HG03354 (cell line): Measurements from ENCODE around the gene ELMO1.
A peak's percentile ranks its signal among the peaks of the same experiment; 100 is the strongest.

Experiments used
- ATAC-seq: cut with Tn5 transposase; IDR thresholded peaks from one replicate; pipeline ENCODE4 v1.9.1; 2021; ENCODE audit warnings: mild to moderate bottlenecking; ENCODE audit not compliant: unreplicated experiment, poor library complexity, severe bottlenecking

ELMO1 gene

GRCh38 chr7:37414352-37414983 is 34.2 kb downstream of the ELMO1 start:
- no peak for ATAC-seq

- no peak for ATAC-seq
Observed at GRCh38 chr7:37411444-37412034, 37.1 kb downstream of the ELMO1 start.

DNA sequence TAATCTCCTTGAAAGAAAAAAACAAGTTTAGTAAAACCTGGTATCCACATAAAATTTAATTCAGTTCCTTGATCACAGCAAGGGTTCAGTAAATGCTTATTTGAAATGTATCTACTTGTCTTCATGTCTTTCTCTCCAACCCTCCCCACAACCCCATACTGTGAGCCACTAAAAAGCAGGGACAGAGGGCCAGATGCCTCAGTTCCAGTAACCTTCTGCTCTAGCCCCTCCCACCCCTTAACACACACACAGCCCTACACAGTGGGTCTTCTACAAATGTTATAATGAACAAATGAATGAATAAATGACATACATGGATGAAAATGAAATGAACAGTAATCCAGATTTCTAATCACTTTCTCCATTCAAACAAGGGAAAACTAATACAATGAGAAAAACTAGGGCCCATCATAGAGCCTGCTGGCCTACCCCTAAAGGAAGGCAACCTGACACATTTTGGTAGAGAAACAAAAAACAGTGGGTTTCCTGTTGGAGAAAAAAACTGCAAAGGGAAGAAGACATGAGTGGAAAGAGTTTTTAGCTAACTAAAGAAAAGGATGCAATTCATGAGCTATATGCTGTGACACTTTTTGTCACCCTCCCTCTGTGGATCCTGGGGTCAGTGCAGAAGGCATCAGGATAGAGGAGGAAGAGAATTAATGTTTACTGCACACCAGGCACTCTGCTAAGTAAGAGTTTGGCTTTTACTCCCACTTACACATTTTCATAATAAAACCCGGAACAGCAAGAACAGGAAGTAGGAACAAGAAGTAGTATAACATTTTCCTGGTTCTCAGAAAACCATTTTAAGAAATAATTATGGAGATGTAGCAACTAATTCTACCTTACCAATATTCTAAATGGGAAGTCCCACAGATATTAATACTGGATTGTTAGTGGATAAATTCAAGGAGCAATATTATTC is 38.1 kb downstream of the ELMO1 start:
- ATAC-seq = no peak

DNA sequence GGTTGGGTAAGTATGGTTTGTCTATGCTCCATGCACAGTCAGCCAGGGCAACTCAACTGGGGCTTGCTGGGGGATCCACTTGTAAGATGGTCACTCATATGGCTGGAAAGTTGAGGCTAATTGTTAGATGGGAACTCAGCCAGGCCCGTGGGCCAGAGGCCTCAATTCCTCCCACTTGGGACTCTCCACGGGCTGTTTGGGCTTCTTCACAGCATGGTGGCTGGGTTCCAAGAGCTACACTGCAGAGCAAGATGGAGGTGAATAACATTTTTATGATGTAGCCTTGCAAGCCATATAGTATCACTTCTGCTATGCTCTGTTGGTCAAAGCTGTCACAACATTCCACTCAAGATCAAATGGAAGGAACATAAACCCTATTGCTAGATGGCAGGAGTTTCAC is 39.2 kb downstream of the ELMO1 start:
- ATAC-seq = no peak

GRCh38 chr7:37408291-37409228 is 40.1 kb downstream of the ELMO1 start:
- ATAC-seq = peak; percentile 68

GRCh38 chr7:37405603-37406122 is 43.0 kb downstream of the ELMO1 start:
- ATAC-seq = no peak

DNA sequence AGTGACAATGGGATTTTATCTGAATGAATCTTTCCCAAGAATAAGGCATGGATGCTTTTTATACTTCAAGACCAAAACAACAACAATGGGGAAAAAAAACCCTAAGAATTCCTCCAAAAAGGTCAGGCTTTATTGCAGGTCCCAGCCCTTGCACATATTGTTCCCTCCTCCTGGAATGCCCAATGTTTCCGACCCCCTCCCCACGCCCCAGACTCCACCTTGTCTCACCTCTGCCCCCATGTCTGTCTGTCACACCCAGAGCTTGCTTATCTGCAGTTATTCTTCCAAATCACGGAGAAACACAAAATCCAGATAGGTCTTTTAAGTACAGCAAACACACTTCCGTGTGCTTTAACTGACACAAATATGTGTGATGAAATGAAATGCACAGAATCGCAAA is 43.5 kb downstream of the ELMO1 start:
- no peak for ATAC-seq

DNA sequence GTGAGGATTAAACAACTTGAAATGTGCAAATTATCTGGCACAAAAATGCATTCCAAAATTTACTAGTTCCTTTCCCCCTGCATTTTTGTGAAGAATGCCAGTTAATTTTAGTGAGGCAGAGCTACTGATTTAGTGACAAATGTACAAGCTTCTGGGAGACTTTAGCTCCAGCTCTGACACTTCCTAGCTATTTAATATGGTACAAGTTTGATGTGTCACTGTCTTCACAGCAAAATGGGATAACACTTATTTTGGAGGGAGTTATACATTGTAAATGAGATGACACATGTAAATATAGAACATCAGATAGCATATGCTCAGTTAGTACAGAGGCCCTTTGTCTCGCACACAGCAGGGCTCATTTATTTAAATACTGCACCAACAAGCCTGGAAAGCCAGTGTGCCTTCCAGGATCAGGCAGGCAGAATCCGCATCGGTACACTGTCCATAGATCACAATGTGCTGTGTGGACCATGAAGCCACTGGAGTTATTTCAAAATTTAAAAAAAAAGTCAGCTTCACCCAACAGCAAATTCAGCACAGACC is 48.7 kb downstream of the ELMO1 start:
- no peak for ATAC-seq

DNA sequence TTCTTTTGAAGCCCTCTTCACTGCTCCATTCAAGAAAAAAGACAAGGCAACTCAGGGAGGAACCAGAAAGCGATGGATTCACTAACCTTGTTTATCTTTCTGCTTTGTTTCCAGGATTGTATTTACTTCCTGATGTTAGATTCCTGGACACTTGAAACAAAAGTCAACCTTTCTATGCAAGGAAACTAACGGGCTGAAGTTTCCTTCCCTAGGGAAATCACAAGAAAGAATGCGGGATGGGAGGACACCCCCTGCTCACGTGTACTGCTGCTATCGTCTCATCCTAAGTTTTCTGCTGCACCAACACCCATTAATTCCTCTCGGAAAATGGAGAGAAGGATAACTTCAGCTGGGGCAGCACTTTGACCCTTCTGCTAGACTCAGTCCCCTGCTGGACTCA is 50.3 kb downstream of the ELMO1 start:
- no peak for ATAC-seq

- no peak for ATAC-seq
Observed at GRCh38 chr7:37395618-37396259, 52.9 kb downstream of the ELMO1 start.

DNA sequence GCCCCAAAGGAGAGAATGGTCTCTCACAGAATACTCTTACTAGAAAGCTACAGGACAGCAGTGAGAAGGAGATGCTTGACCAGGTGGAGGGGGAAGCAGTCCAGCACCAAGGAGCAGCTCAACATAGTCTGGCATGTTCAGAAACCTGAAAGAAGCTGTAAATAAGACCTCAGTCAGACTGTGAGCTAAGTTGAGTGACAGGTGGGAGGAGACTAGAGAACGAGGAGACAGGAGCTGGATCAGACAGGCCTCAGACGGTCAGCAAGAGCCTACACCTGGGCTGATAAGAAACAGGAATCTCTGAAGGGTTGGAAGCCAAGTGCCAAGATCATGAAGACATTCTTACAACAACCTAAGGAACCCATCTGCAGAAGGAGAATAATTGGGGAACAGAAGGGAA is 54.5 kb downstream of the ELMO1 start:
- ATAC-seq = no peak

- no peak for ATAC-seq
Observed at GRCh38 chr7:37393476-37393875, 55.2 kb downstream of the ELMO1 start.

DNA sequence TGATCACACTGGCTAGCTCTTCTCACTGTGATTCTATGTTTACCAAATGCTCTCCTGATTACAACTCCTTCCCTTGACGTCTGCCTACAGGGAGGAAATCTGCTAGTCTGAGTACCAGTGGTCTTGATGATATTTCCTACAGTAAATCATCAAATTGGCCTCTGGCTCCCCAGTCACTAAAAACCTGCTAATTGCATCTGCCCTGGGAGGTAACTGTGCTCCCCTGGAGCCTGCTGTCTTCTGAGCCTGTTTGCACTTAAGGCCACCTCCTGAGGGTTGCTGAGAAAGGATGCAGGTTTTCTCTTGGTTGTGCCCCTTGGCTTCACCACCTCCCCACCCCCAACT is 56.0 kb downstream of the ELMO1 start:
- ATAC-seq = no peak

DNA sequence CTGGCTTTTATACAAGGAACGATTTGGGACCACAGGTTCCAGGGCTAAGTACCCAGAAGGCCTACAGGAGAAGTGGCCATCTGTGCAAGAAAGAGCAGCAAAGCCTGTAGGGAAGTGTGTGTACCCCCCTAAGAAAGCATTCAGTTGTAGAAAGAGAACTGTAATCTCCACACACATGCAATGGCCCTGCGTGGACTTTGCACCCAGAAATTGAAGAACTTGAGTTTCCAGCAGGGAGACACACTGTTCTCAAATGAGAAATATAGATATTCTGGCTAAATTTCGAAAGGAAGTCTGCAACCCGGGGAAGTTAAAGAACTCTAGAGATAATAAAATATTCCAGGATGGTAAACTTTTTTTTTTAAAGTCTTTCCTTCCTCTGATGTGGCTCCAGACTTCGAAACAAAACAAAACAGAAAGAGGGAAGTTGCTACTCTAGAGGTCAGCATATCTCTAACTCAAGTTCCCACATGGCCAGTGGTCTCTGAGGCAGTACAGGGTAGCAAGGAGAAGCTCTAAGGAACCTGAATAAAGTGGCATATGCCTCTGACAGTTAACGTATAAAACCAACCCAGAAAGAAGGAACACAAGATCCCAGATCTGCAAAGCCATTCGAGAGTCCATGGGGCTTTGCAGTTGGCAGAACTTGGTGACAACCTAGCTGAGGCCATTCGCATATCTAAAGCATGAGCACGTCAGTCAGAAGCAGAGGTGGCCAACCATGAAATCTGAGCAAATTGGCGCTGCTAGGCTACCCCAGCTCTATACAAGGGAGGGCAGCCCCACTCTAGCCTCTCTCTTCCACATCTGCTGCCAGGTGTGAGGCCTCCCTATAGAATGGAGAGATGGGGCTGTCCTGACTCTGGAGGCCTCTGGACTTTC is 56.6 kb downstream of the ELMO1 start:
- no peak for ATAC-seq

DNA sequence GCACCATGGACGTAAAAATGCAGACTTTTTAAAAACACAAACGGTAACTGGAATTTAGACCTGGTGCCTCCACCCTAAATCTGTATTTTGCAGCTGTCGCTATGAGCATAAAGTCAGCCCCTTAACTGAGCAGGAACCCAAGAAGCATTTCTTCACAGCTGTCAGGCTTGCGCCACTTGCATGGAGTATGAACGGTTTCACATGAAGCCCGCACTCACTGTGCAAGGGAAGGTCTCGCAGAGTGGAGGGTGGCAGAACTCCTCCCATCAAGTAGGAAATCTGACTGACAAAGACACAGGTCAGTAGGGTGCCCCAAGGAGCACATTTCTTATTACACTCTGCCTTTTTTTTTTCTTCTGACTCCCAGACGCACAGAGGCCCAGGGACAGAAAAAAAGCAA is 58.5 kb downstream of the ELMO1 start:
- no peak for ATAC-seq

GRCh38 chr7:37388811-37389210 is 59.9 kb downstream of the ELMO1 start:
- no peak for ATAC-seq

- ATAC-seq = no peak
Observed at GRCh38 chr7:37385787-37386186, 62.9 kb downstream of the ELMO1 start.

DNA sequence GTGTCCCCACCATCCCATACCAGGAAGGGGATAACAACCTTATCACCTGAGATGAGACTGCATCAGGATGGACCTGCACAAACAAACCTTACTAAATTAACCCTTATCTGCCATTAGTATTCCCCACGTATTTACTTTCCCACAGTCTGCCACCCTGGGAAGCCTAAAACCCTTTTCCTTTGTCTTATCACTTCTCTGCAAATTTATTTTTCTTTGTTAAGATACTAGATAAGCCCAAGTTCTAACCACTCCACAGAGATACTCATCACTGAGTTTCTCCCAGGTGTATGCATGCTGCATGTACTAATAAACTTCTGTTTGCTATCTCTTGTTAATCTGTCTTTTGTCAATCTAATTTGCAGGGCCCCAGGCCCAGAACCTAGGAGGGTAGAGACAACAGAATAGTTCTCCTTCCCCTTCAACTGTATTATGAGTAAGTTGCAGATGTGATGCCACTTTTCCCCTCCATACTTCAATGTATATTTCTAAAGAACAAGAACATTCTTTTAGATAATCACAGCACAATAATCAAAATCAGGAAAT is 66.0 kb downstream of the ELMO1 start:
- no peak for ATAC-seq
